Mammary epithelial cell (primary cell): Measurements from ENCODE around the gene CDC42EP1.

Experiments
- EZH2 ChIP-seq: IDR thresholded peaks from 2 replicates; pipeline ENCODE4 v1.6.1; 2012; ENCODE audit warnings: low read length, inconsistent platforms, borderline replicate concordance
- TF ChIP-seq, protein P1 (sequence below), 2 donors: IDR thresholded peaks in 1 of 2; conservative IDR thresholded peaks in 1 of 2; 2 replicates each; pipeline ENCODE4 v1.5.1; 2011 to 2012; ENCODE audit warnings: inconsistent platforms in 2 of 2, low read length in 2 of 2, mild to moderate bottlenecking in 2 of 2, control low read depth in 1 of 2, low read depth in 1 of 2; ENCODE audit not compliant: insufficient read depth in 1 of 2; ENCODE audit errors: extremely low read depth in 1 of 2

GRCh38 chr22:37522482-37522881, 37.8 kb upstream of the CDC42EP1 start:
- TF ChIP-seq, protein P1, sequence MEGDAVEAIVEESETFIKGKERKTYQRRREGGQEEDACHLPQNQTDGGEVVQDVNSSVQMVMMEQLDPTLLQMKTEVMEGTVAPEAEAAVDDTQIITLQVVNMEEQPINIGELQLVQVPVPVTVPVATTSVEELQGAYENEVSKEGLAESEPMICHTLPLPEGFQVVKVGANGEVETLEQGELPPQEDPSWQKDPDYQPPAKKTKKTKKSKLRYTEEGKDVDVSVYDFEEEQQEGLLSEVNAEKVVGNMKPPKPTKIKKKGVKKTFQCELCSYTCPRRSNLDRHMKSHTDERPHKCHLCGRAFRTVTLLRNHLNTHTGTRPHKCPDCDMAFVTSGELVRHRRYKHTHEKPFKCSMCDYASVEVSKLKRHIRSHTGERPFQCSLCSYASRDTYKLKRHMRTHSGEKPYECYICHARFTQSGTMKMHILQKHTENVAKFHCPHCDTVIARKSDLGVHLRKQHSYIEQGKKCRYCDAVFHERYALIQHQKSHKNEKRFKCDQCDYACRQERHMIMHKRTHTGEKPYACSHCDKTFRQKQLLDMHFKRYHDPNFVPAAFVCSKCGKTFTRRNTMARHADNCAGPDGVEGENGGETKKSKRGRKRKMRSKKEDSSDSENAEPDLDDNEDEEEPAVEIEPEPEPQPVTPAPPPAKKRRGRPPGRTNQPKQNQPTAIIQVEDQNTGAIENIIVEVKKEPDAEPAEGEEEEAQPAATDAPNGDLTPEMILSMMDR (conservative IDR thresholded peaks at IDR 0.05 in 1 of 2, IDR thresholded peaks at IDR 0.05 in 1 of 2; ENCODE audit: extremely low read depth in 1 of 2, insufficient read depth in 1 of 2, low read depth in 1 of 2, low read length in 2 of 2): no peak
- TF ChIP-seq EZH2: no peak
